ENCODE data around the gene SLC12A5. TPM values are rescaled to one million over a fixed set of nuclear protein-coding genes. Genes with fewer than 3 reads are reported as not detected.

The SLC12A5 gene
- polyA plus RNA-seq, 3 donors = 0.39 to 1.3 (median 0.56) TPM

- 6 to 8% (median 7%) methylated on average over 63 to 71 of the region's 71 CpGs for WGBS, 3 donors
Observed at GRCh38 chr20:46021361-46022359, 7.4 kb upstream of the SLC12A5 start.

GRCh38 chr20:46022411-46023147 is 6.4 kb upstream of the SLC12A5 start:
- WGBS, 3 donors = 0 to 1% (median 1%) methylated on average over 32 to 35 of the region's 37 CpGs
- no peak overlapping the region for H3K27ac ChIP-seq (ENCODE audit: low read depth, low read length)

More at GRCh38 chr20:46021361-46022359, 7.4 kb upstream of the SLC12A5 start:
- no peak overlapping the region for H3K27ac ChIP-seq (ENCODE audit: low read depth, low read length)

GRCh38 chr20:46023148-46023484 is 5.9 kb upstream of the SLC12A5 start:
- WGBS, 3 donors = 33 to 36% (median 33%) methylated on average over 8 of the region's 8 CpGs

GRCh38 chr20:46023999-46024398 is 5.0 kb upstream of the SLC12A5 start:
- no peak overlapping the region for H3K27ac ChIP-seq (ENCODE audit: low read depth, low read length)
- 59 to 66% (median 60%) methylated on average over 4 of the region's 4 CpGs for WGBS, 3 donors

More at GRCh38 chr20:46023148-46023484, 5.9 kb upstream of the SLC12A5 start:
- H3K27ac ChIP-seq (ENCODE audit: low read depth, low read length) = no peak overlapping the region

GRCh38 chr20:46025376-46025783 is 3.6 kb upstream of the SLC12A5 start:
- no peak overlapping the region for H3K27ac ChIP-seq (ENCODE audit: low read depth, low read length)
- WGBS, 3 donors = 48 to 63% (median 61%) methylated on average over 10 of the region's 10 CpGs

- H3K27ac ChIP-seq (ENCODE audit: low read depth, low read length) = no peak overlapping the region
- 9 to 13% (median 9%) methylated on average over 4 of the region's 4 CpGs for WGBS, 3 donors
Observed at GRCh38 chr20:46027245-46027853, 1.7 kb upstream of the SLC12A5 start.

GRCh38 chr20:46028110-46028509 is 905 bp upstream of the SLC12A5 start:
- H3K27ac ChIP-seq (ENCODE audit: low read depth, low read length) = no peak overlapping the region
- 62 to 71% (median 62%) methylated on average over 7 of the region's 7 CpGs for WGBS, 3 donors

- H3K27ac ChIP-seq (ENCODE audit: low read depth, low read length) = no peak overlapping the region
- WGBS, 3 donors = 8 to 14% (median 11%) methylated on average over 47 to 49 of the region's 49 CpGs
Observed at GRCh38 chr20:46030284-46031013, 1.4 kb downstream of the SLC12A5 start.

- 17 to 21% (median 20%) methylated on average over 11 of the region's 11 CpGs for WGBS, 3 donors
- H3K27ac ChIP-seq (ENCODE audit: low read depth, low read length) = no peak overlapping the region
Observed at GRCh38 chr20:46031014-46031569, 2.1 kb downstream of the SLC12A5 start.

GRCh38 chr20:46031701-46032254 is 2.8 kb downstream of the SLC12A5 start:
- WGBS, 3 donors = 0 to 2% (median 1%) methylated on average over 48 to 55 of the region's 55 CpGs
- H3K27ac ChIP-seq (ENCODE audit: low read depth, low read length) = no peak overlapping the region

GRCh38 chr20:46034039-46034438 is 5.0 kb downstream of the SLC12A5 start:
- H3K27ac ChIP-seq (ENCODE audit: low read depth, low read length) = no peak overlapping the region
- 72 to 78% (median 77%) methylated on average over 3 of the region's 3 CpGs for WGBS, 3 donors

- 59 to 66% (median 63%) methylated on average over 5 of the region's 5 CpGs for WGBS, 3 donors
- no peak overlapping the region for H3K27ac ChIP-seq (ENCODE audit: low read depth, low read length)
Observed at GRCh38 chr20:46035253-46035652, 6.2 kb downstream of the SLC12A5 start.

- H3K27ac ChIP-seq (ENCODE audit: low read depth, low read length) = no peak overlapping the region
- WGBS, 3 donors = 69 to 84% (median 80%) methylated on average over 6 of the region's 6 CpGs
Observed at GRCh38 chr20:46035713-46036112, 6.7 kb downstream of the SLC12A5 start.

GRCh38 chr20:46036370-46036769 is 7.4 kb downstream of the SLC12A5 start:
- H3K27ac ChIP-seq (ENCODE audit: low read depth, low read length) = no peak overlapping the region
- 80 to 85% (median 85%) methylated on average over 8 of the region's 8 CpGs for WGBS, 3 donors

- no peak overlapping the region for H3K27ac ChIP-seq (ENCODE audit: low read depth, low read length)
- 58 to 76% (median 59%) methylated on average over 5 of the region's 5 CpGs for WGBS, 3 donors
Observed at GRCh38 chr20:46037036-46037435, 8.0 kb downstream of the SLC12A5 start.

- H3K27ac ChIP-seq (ENCODE audit: low read depth, low read length) = no peak overlapping the region
- WGBS, 3 donors = 27 to 28% (median 28%) methylated on average over 18 of the region's 18 CpGs
Observed at GRCh38 chr20:46040902-46041535, 12.0 kb downstream of the SLC12A5 start.

GRCh38 chr20:46043556-46043955 is 14.5 kb downstream of the SLC12A5 start:
- WGBS, 3 donors = 41 to 53% (median 42%) methylated on average over 7 of the region's 7 CpGs
- no peak overlapping the region for H3K27ac ChIP-seq (ENCODE audit: low read depth, low read length)

All from adipose tissue (tissue), 3 donors.